H9 (cell line): ENCODE measurements around the gene GXYLT1. TPM values are rescaled to one million over a fixed set of nuclear protein-coding genes. Genes with fewer than 3 reads are reported as not detected.
A peak's percentile ranks its signal among the peaks of the same experiment; 100 is the strongest.

Experiments used
- DNase-seq: peaks from one replicate; pipeline ENCODE4 v3.0.0-alpha.2; 2017
- H2AFZ ChIP-seq: one replicate; pipeline ENCODE4 v1.6.1; 2013; ENCODE audit warnings: mild to moderate bottlenecking, low read length, control low read depth, moderate library complexity
- H2AK5ac ChIP-seq: 2 replicates; pipeline ENCODE4 v1.6.1; 2013; ENCODE audit warnings: low read length, control low read depth, mixed read lengths; ENCODE audit not compliant: insufficient read length
- H2BK120ac ChIP-seq: one replicate; pipeline ENCODE4 v1.6.1; 2013; ENCODE audit warnings: low read depth, mild to moderate bottlenecking, low read length, control low read depth, inconsistent platforms; ENCODE audit not compliant: poor library complexity, severe bottlenecking
- H2BK12ac ChIP-seq: 2 replicates; pipeline ENCODE4 v1.6.1; 2013; ENCODE audit warnings: low read length, control low read depth, mixed read lengths, low read depth; ENCODE audit not compliant: insufficient read length
- H2BK15ac ChIP-seq: 2 replicates; pipeline ENCODE4 v1.6.1; 2013; ENCODE audit warnings: low read depth, low read length, control low read depth
- H2BK20ac ChIP-seq: one replicate; pipeline ENCODE4 v1.6.1; 2013; ENCODE audit warnings: low read depth, mild to moderate bottlenecking, low read length, control low read depth, inconsistent platforms; ENCODE audit not compliant: poor library complexity, severe bottlenecking
- H2BK5ac ChIP-seq: 2 replicates; pipeline ENCODE4 v1.6.1; 2013; ENCODE audit warnings: low read length, control low read depth, mixed read lengths; ENCODE audit not compliant: insufficient read length
- H3K14ac ChIP-seq: 2 replicates; pipeline ENCODE4 v1.6.1; 2013; ENCODE audit warnings: low read length, control low read depth; ENCODE audit not compliant: insufficient read depth
- H3K18ac ChIP-seq: 2 replicates; pipeline ENCODE4 v1.6.1; 2013; ENCODE audit warnings: low read depth, mild to moderate bottlenecking, mixed read lengths, low read length, control low read depth; ENCODE audit not compliant: insufficient read length
- H3K23ac ChIP-seq: 2 replicates; pipeline ENCODE4 v1.6.1; 2013; ENCODE audit warnings: low read length, control low read depth, mixed read lengths, low read depth; ENCODE audit not compliant: insufficient read length
- H3K23me2 ChIP-seq: 2 replicates; pipeline ENCODE4 v1.6.1; 2013; ENCODE audit warnings: low read depth, mild to moderate bottlenecking, mixed read lengths, low read length, control low read depth; ENCODE audit not compliant: insufficient read length, poor library complexity, severe bottlenecking
- H3K27ac ChIP-seq: 2 replicates; pipeline ENCODE4 v1.5.1; 2013; ENCODE audit warnings: low read length, control low read depth, mixed read lengths, low read depth; ENCODE audit not compliant: insufficient read length
- H3K27me3 ChIP-seq: 2 replicates; pipeline ENCODE4 v1.6.1; 2013; ENCODE audit warnings: low read length, control low read depth, inconsistent platforms; ENCODE audit not compliant: insufficient read depth
- H3K4ac ChIP-seq: 2 replicates; pipeline ENCODE4 v1.6.1; 2013; ENCODE audit warnings: low read depth, mild to moderate bottlenecking, control low read depth, inconsistent platforms, low read length, moderate library complexity
- H3K4me1 ChIP-seq: 2 replicates; pipeline ENCODE4 v1.6.1; 2013; ENCODE audit warnings: low read length, control low read depth, inconsistent platforms; ENCODE audit not compliant: insufficient read depth
- H3K4me2 ChIP-seq: 2 replicates; pipeline ENCODE4 v1.6.1; 2013; ENCODE audit warnings: low read length, control low read depth, mixed read lengths; ENCODE audit not compliant: insufficient read length, insufficient read depth
- H3K56ac ChIP-seq: 2 replicates; pipeline ENCODE4 v1.6.1; 2013; ENCODE audit warnings: low read depth, mild to moderate bottlenecking, mixed read lengths, low read length, control low read depth; ENCODE audit not compliant: insufficient read length
- H3K79me1 ChIP-seq: 2 replicates; pipeline ENCODE4 v1.6.1; 2013; ENCODE audit warnings: low read depth, mild to moderate bottlenecking, moderate library complexity, low read length, control low read depth, inconsistent platforms; ENCODE audit not compliant: insufficient read depth, poor library complexity, severe bottlenecking
- H3K79me2 ChIP-seq: 2 replicates; pipeline ENCODE4 v1.6.1; 2013; ENCODE audit warnings: low read length, control low read depth, inconsistent platforms; ENCODE audit not compliant: insufficient read depth
- H3K9ac ChIP-seq: 2 replicates; pipeline ENCODE4 v1.6.1; 2013; ENCODE audit warnings: low read length, control low read depth, mixed read lengths; ENCODE audit not compliant: insufficient read length; ENCODE audit errors: extremely low read depth
- H3K9me3 ChIP-seq: one replicate; pipeline ENCODE4 v1.6.1; 2013; ENCODE audit warnings: low read depth, low read length, inconsistent platforms; ENCODE audit not compliant: control insufficient read depth
- H3T11ph ChIP-seq: one replicate; pipeline ENCODE4 v1.6.1; 2013; ENCODE audit warnings: mild to moderate bottlenecking, low read length, control low read depth, inconsistent platforms
- H4K20me1 ChIP-seq: one replicate; pipeline ENCODE4 v1.6.1; 2013; ENCODE audit not compliant: control insufficient read depth, insufficient read length, insufficient read depth
- H4K5ac ChIP-seq: 2 replicates; pipeline ENCODE4 v1.6.1; 2013; ENCODE audit warnings: low read depth, mild to moderate bottlenecking, mixed read lengths, low read length, control low read depth; ENCODE audit not compliant: insufficient read length
- H4K8ac ChIP-seq: replicated peaks from 2 replicates; pipeline ENCODE4 v1.6.1; 2013; ENCODE audit warnings: low read length, control low read depth, mixed read lengths, low read depth; ENCODE audit not compliant: insufficient read length
- H4K91ac ChIP-seq: 2 replicates; pipeline ENCODE4 v1.6.1; 2013; ENCODE audit warnings: low read depth, mild to moderate bottlenecking, moderate library complexity, mixed read lengths, low read length, control low read depth; ENCODE audit not compliant: insufficient read length
- H3K27ac Mint-ChIP-seq, 3 experiments: 2 replicates in 2 of 3; 3 replicates in 1 of 3; pipeline ENCODE4 v1.8.0; 2020 to 2021; ENCODE audit warnings: mixed read lengths in 3 of 3, mild to moderate bottlenecking in 1 of 3, moderate library complexity in 1 of 3
- H3K27me3 Mint-ChIP-seq: 2 replicates; pipeline ENCODE4 v1.8.0; 2021; ENCODE audit warnings: low read depth, mild to moderate bottlenecking, moderate library complexity, mixed read lengths
- H3K36me3 Mint-ChIP-seq, 3 experiments: 2 replicates in 2 of 3; 3 replicates in 1 of 3; pipeline ENCODE4 v1.8.0; 2020 to 2021; ENCODE audit warnings: low read depth in 3 of 3, mixed read lengths in 3 of 3; ENCODE audit not compliant: insufficient read depth in 1 of 3
- H3K4me1 Mint-ChIP-seq, 2 experiments: 2 replicates each; pipeline ENCODE4 v1.8.0; 2020; ENCODE audit warnings: mixed read lengths in 2 of 2
- H3K4me3 Mint-ChIP-seq, 2 experiments: 2 replicates in 1 of 2; 3 replicates in 1 of 2; pipeline ENCODE4 v1.8.0; 2020 to 2021; ENCODE audit warnings: mild to moderate bottlenecking in 2 of 2, mixed read lengths in 2 of 2, moderate library complexity in 1 of 2
- H3K9me3 Mint-ChIP-seq, 2 experiments: 2 replicates in 1 of 2; 3 replicates in 1 of 2; pipeline ENCODE4 v1.8.0; 2020; ENCODE audit warnings: mild to moderate bottlenecking in 2 of 2, mixed read lengths in 2 of 2, moderate library complexity in 1 of 2
- CTCF ChIP-seq: fragments of 200-600 bp; sonication (generic); conservative IDR thresholded peaks from 3 replicates; pipeline ENCODE4 v1.8.0; 2021; ENCODE audit warnings: antibody characterized with exemption, mild to moderate bottlenecking
- WGBS: extraction: QIAGEN DNeasy Blood & Tissue Kit; methylation state at CpG from one replicate; pipeline ENCODE4 v1.1.7; 2013; ENCODE audit warnings: missing lambda C conversion rate, low lambda C conversion rate, mixed read lengths; ENCODE audit not compliant: insufficient read length; ENCODE audit errors: extremely low coverage; 5-methylcytosine and 5-hydroxymethylcytosine counted together
- total RNA-seq: library from RNA; stranded (reverse); gene quantifications from 2 replicates; pipeline ENCODE4 v1.2.1, GENCODE V29; 2021

The GXYLT1 gene
- total RNA-seq, 1 experiment from 2014 or later = 14.5 TPM

- no peak overlapping the region for H3K9ac ChIP-seq
- no peak overlapping the region for H3K23ac ChIP-seq
- H3K79me1 ChIP-seq = no peaks in the 10 kb centered on the region
- no peak overlapping the region for H2AFZ ChIP-seq
- no peaks in the 10 kb centered on the region for H4K20me1 ChIP-seq
- peaks cover 14 to 15% of the 10 kb centered on the region in 2 experiments for H3K4me1 Mint-ChIP-seq
- H3K27ac Mint-ChIP-seq = peak overlapping the region in 2 of 3 experiments; percentile 74 to 87; a peak in 4 of 7 replicates
- no peak overlapping the region for H4K5ac ChIP-seq
- H3K27me3 Mint-ChIP-seq = no peaks in the 10 kb centered on the region
- TF ChIP-seq CTCF = no peak
- H3K23me2 ChIP-seq = no peaks in the 10 kb centered on the region
- no peak overlapping the region for H2BK15ac ChIP-seq
- no peak overlapping the region for H2BK120ac ChIP-seq
- no peak overlapping the region for H3K4me3 Mint-ChIP-seq
- WGBS = no CpG with 5 or more reads among the region's 2 CpGs
- H3K36me3 Mint-ChIP-seq = peaks cover 4 to 10% (median 6%) of the 10 kb centered on the region in 3 experiments; a peak in 6 of 7 replicates
- no peaks in the 10 kb centered on the region for H3K9me3 Mint-ChIP-seq
- no peaks in the 10 kb centered on the region for H3K79me2 ChIP-seq
- H4K91ac ChIP-seq = no peak overlapping the region
- H2BK12ac ChIP-seq = no peak overlapping the region
- no peak for DNase-seq
- no peak overlapping the region for H2AK5ac ChIP-seq
- no peaks in the 10 kb centered on the region for H3K9me3 ChIP-seq
- no peak overlapping the region for H3K4ac ChIP-seq
- no peak overlapping the region for H3K18ac ChIP-seq
- H3K27ac ChIP-seq = no peak overlapping the region
- no peak overlapping the region for H3K14ac ChIP-seq
- no peak overlapping the region for H4K8ac ChIP-seq
- H3K4me1 ChIP-seq = peaks cover 3% of the 10 kb centered on the region; the same call in 1 of the 2 replicates
- no peak overlapping the region for H2BK20ac ChIP-seq
- no peak overlapping the region for H3K4me2 ChIP-seq
- H3K27me3 ChIP-seq = no peaks in the 10 kb centered on the region
- no peak overlapping the region for H3K56ac ChIP-seq
- H2BK5ac ChIP-seq = no peak overlapping the region
- H3T11ph ChIP-seq = no peak overlapping the region
Observed at GRCh38 chr12:42091769-42092168, 52.9 kb downstream of the GXYLT1 start.
